Right hindlimb (tissue), 1 donor: ENCODE measurements around the gene SERAC1.
"Not testable (repeated sequence)": the region's sequence is repeated elsewhere in the genome, so short reads cannot be mapped to it uniquely, and the experiment has no call there.

Source experiments
- DNase-seq: peaks from one replicate; pipeline ENCODE4 v3.0.0-alpha.2; 2018

SERAC1 gene

GRCh38 chr6:158174024-158174423, 6.0 kb upstream of the SERAC1 start:
- no peak for DNase-seq

- DNase-seq = no peak
These were observed 3.9 kb upstream of the SERAC1 start for GRCh38 chr6:158172001-158172400.

GRCh38 chr6:158170656-158171081, 2.6 kb upstream of the SERAC1 start:
- no peak for DNase-seq

GRCh38 chr6:158169634-158170033, 1.6 kb upstream of the SERAC1 start:
- not testable (repeated sequence) for DNase-seq

GRCh38 chr6:158165919-158166416, 2.1 kb downstream of the SERAC1 start:
- DNase-seq = no peak

GRCh38 chr6:158164579-158165170, 3.4 kb downstream of the SERAC1 start:
- no peak for DNase-seq

GRCh38 chr6:158161566-158162254, 6.4 kb downstream of the SERAC1 start:
- no peak for DNase-seq

- DNase-seq = no peak
These were observed 7.0 kb downstream of the SERAC1 start for GRCh38 chr6:158160932-158161539.

GRCh38 chr6:158158748-158159147, 9.3 kb downstream of the SERAC1 start:
- no peak for DNase-seq

- no peak for DNase-seq
These were observed 9.9 kb downstream of the SERAC1 start for GRCh38 chr6:158158123-158158522.

GRCh38 chr6:158157064-158157764, 10.8 kb downstream of the SERAC1 start:
- no peak for DNase-seq

- no peak for DNase-seq
These were observed 13.2 kb downstream of the SERAC1 start for GRCh38 chr6:158154816-158155215.

GRCh38 chr6:158153576-158153975, 14.5 kb downstream of the SERAC1 start:
- no peak for DNase-seq

GRCh38 chr6:158152659-158153058, 15.4 kb downstream of the SERAC1 start:
- no peak for DNase-seq

- not testable (repeated sequence) for DNase-seq
These were observed 16.0 kb downstream of the SERAC1 start for GRCh38 chr6:158152025-158152424.

GRCh38 chr6:158150701-158151100, 17.4 kb downstream of the SERAC1 start:
- DNase-seq = no peak

GRCh38 chr6:158149641-158150040, 18.4 kb downstream of the SERAC1 start:
- no peak for DNase-seq

- no peak for DNase-seq
These were observed 24.4 kb downstream of the SERAC1 start for GRCh38 chr6:158143700-158144099.

GRCh38 chr6:158142789-158143188, 25.3 kb downstream of the SERAC1 start:
- no peak for DNase-seq

- peak; percentile 26 for DNase-seq
These were observed 36.1 kb downstream of the SERAC1 start for GRCh38 chr6:158131926-158132325.

GRCh38 chr6:158125271-158125670, 42.8 kb downstream of the SERAC1 start:
- DNase-seq = no peak

GRCh38 chr6:158124288-158124687, 43.8 kb downstream of the SERAC1 start:
- no peak for DNase-seq

GRCh38 chr6:158122048-158122447, 46.0 kb downstream of the SERAC1 start:
- DNase-seq = no peak
